Activated CD8-positive, alpha-beta memory T cell treated with anti-CD3 and anti-CD28 coated beads, Interleukin-2, amount 50 U/mL, for 4 hours (primary cell): ENCODE results near the gene SPAG7.

Experiments
- DNase-seq: peaks from one replicate; pipeline ENCODE4 v3.0.0-alpha.2; 2020

Gene SPAG7

DNA sequence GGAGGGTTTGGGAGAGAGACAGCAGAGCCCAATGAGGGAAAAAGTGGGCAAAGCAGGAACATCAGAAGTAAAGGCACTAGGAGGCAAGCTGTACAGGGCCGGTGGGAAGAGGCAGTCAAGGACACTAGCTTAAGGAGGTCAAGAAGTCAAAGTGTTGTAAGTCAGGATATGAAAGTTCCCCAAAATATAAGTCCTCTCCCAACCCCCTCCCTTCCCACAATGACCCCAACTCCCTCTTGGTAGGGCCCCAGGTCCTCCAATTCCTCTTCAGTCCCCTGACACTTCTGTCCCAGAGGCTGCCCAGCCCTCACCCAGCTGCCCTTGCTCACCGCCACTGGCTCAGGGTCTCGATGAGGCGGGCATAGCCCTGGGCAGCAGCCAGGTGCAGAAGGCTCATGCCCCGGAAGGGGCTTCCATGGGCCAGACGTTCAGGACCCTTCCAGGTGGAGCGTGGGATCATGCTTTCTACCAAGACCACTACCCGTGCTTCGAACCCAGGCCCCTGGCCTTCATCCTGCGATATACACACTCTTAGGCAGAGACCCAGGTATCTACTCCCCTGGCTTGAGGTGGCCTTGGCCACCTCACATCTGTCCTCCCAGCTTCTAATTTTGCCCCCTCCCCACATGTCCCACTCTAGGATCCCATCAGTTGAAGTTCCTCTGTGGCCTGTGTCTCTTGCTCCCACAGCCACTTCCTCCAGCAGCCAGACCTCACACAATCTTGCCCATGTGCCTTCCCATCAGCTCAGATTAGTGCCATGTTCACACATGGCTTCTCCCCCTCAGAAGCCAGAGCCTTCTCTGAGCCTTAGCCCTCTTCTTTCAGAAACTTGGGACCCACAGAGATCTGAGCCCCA lies 5.9 kb upstream of the SPAG7 start:
- no peak for DNase-seq

DNA sequence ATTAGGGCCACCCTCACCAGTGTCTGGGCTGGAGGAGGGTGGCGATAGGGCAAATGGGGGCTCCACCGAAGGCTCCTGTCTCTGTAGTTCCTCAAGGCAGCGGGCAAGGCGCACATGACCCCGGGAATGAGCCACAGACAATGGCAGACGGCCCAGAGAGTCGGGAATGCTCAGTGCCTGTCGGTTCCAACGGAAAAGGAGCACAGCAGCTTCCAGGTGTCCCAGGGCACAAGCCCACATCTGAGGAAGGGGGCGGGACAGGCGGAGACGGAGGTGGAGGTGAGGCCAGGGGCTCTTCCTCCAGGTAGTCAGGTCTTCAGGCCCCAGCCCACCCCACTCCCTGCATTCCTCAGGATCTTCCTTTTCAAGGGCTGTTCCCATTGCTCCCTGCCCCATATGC lies 5.1 kb upstream of the SPAG7 start:
- no peak for DNase-seq

DNA sequence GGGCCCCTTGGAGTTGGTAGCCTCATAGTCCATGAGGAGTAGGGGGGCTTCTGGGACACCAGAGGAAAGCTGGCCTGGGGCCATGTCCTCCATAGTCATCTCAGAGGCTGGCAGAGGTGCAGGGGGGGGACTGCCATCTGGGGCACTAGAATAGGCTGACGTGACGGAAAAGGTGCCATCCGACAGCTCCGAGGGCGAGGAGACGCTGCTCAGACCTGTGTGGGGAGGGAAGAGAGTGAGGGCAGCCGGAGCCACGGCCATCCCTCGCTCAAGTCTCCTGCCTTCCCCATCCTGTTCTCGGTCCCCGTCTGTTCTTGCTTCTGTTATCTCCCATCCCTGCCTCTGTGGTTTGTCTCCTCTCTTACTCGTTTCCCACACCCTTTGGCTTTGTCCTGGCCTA lies 4.7 kb upstream of the SPAG7 start:
- no peak for DNase-seq

DNA sequence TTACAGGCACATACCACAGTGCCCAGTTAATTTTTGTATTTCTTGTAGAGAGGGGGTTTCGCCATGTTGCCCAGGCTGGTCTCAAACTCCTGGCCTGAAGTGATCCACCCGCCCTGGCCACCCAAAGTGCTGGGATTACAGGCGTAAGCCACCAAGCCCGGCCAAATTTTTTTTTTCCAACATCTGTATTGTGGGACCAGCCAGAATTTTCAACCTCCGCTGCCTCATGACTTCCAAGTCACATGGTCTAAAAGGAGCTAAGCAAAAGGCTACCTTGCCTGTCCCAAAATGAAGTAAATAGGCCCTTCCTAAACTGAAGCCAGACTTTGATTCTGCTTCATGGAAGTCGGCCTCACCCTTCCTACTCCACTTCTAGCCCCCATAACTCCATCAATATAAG lies 4.2 kb upstream of the SPAG7 start:
- no peak for DNase-seq

DNA sequence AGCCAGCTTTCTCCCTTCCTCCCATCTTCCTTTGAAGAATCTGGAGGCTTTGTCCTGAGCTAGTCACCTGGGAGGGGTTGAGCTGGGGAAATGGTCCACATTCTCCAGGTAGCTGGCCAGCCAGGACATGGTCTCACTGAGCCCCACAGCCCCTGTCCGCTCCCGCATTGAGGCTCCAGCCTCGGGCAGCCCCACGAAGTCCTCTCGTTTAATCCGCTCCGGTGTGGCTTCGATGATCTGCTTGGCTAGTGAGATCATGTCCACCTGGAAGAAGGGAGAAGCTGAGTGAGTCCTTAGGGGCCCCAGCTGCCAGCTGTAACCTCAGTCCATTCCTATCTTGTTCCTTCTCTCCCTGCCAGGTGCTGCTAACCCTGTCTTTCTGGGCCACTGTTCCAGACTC lies 2.7 kb upstream of the SPAG7 start:
- DNase-seq = no peak

DNA sequence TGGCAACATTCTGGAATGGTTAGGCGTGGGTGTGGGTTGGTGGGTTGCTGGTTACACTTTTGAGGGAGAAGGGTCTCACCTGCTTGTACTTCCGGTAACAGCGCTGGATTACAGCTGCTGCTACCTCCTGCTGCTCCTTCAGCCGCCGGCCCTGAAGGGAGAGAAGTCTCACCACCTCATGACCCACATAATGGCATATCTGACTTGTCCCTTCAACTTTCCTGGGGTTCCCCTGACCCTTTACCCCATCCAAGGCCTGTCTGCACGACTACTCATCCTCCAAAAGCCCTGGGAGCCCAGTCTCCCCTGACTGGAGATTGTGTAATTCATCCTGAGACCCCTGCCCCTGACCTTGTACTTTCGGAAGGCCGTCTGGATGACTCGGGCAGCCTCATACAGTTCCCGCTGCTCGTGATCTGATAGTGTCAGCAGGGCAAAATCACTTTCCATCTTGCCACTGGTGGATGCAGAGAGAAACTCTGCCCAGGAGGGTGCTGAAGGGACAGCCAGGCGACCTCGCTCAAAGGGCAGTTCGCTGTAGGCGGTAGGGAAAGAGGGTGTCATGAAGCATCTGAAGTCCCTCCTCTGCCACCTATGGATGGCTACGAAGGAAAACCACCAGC lies 2.0 kb upstream of the SPAG7 start:
- no peak for DNase-seq

DNA sequence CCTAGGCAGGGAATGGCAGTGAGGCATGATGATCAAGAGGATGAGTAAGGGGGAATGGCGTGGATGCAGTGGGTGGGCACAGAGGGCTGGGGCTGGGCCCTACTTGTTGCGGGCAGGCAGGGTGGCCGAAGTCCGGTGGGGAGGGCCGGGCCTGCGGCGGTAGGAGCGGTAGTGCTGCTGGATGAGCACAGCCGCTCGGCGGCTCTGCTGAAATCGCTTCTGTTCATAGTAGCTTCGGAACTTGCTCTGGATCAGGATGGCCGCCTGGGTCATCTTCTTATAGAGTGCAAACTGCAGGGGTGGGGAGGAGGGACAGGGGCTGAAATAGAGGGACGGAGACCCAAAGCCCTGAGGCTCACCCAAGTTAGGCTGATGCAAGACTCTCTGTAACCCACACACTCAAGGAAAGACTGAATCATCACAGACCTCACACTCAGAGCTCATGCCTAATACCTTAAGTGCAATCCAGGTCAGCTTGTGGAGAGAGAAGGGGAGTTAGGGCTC lies 1.5 kb upstream of the SPAG7 start:
- DNase-seq = no peak

DNA sequence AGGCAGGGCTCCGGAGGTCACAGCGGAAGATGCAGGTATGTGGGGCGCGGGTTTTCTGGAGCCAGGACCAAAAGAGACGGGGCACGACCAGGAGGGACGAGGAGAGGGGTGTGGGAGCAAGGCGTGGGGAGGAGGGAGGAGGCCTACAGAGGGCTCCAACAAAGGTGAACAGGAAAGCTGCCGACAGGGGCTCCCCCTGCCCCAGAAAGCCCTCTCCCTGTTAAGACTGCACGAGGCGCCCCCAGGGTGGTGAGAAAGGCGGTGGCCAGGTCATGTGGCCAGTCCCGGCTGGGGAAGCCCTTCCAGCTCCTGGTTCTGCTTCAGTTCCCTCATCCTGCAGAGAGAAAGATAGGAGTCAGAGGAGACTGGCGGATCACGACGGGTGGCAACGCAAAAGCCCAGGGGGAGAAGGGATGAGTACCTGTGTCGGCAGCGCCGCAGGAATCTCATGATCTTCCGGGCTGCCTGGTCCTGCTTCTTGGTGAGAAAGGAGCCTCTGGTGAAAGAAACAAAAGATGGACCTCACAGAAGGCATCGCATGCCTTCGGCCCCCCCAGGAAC lies 949 bp upstream of the SPAG7 start:
- no peak for DNase-seq

DNA sequence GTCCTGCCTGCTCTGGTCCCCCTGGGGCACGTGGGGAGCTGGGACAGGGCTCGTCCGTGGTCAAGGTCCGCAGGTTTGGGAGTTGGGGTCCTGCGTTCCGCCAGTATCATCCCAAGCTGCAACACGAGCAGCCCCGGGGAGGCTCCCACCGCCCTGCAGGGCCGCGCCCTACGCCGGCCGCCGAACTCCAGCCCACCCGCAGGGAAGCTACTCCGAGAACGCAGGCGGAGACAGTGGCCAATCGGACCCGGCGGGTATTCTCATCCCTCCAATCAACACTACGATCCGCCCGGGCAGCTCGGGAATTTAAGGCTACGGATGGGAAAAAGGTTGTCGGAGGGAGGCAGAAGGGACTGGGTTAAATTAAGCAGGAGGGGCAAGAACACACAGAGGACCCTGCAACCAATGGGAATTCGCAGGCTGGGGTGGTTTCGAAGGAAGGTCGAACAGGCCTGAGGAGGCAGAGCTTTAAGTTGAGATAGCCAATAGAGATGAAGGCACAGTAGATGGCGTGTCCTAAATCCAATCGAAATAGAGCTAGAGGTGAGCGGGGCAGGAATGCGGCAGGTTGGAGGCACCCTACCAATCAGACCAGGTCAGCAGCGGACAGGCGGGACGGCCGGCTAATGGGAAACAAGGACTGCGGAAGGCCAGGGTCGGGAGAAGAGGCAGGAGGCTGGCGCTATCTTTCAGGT lies 626 bp downstream of the SPAG7 start:
- DNase-seq = peak; percentile 88

DNA sequence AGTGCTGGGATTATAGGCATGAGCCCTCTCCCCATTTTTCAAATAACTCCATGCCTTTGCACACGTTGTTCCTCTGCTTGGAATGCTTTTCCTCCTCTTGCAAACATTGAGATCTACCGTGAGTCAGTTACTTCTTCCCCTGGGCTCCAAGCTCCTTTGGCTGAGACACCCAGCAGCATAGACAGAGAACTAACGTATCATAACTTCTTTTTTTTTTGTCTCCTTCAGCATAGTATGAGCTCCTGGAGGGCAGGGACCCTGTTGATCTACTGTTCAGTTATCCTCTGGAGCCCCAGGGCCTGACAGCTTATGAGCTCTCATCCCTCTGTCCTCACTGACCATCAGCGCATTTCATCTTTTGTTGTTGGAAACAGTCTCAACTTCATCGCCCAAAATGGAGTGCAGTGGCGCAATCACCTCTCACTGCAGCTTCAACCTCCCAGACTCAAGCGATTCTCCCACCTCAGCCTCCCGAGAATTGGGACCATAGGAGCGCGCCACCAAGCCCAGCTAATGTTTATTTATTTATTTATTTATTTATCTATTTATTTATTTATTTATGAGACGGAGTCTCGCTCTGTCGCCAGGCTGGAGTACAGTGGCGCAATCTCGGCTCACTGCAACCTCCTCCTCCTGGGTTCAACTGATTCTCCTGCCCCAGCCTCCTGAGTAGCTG lies 2.2 kb downstream of the SPAG7 start:
- no peak for DNase-seq

DNA sequence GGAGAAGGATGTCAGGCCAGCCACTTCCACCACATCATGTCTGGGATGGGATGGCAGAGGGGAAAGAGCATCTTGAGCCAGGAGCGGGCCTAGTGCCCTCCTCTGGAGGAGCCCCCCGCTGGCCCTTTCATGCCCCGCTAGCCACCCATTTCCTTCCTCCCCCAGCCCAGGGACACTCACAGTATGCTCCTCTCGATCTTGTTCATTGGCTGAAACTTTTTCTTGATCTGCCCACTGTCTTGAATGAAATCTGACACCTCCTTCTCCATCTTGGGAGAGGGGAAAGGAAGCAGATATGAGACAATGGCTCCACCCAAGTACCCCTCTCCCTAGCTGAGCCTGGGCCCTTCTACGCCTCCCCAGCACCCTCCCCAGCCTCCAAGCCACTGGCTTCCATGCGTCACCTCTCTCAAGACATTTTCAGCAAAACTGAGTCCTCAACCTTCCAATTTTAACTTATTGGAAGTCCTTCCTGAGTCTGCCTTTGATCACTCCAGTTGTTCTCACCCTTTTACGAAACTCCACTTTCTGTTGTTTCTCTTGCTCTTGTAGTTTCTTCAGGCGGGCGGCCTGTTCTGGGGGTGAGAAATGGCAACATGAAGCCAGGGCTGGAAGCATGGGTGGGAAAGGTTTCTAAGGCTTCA lies 7.2 kb downstream of the SPAG7 start:
- DNase-seq = no peak

DNA sequence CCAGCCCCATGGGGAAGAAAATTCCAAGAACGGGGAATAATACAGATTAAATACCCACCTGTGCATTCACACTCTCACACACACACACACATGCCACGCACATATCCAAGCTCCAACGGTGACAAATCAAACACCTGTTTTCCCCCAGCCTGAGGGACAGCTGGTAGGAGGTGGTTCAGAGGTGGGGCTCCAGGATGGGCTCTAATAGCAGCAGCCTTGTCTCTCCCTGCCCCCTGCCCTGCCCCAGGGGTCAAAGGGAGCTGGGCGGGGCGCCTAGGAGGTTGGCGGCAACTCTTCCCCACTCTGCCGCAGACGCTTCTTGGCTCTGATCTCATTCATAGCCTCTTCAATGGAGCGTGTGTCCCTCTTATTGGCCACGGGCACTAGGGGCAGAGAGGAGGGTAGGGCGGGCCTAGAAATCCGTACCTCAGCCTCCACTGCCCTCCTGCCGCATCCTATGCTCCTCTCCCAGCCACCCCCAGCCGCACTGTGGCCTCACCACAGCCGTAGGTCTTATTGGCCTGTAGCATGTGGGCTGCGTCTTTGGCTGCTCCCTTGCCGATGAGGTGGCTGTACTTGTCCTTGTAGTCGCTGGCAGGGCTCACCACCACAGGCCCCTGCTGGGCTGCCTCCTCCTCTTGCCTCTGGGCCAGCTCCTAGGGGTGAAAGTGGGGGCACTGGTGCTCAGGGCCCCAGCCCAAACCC lies 8.2 kb downstream of the SPAG7 start:
- no peak for DNase-seq

DNA sequence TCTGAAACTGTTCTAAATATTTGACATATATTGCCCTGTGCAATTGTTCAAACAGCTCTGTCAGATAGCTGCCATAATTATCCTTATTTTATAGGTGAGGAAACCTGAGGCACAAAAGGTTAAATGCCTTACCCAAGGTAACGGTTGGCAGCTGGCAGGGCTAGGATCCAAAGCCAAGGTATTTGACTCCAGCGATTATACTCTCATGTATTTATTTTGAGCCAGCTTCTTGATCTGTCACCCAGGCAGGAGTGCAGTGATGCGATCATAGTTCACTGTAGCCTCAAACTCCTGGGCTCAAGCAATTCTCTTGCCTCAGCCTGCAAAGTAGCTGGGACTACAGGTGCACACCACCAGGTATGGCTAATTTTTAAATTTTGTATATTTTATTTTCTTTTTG lies 9.5 kb downstream of the SPAG7 start:
- no peak for DNase-seq

DNA sequence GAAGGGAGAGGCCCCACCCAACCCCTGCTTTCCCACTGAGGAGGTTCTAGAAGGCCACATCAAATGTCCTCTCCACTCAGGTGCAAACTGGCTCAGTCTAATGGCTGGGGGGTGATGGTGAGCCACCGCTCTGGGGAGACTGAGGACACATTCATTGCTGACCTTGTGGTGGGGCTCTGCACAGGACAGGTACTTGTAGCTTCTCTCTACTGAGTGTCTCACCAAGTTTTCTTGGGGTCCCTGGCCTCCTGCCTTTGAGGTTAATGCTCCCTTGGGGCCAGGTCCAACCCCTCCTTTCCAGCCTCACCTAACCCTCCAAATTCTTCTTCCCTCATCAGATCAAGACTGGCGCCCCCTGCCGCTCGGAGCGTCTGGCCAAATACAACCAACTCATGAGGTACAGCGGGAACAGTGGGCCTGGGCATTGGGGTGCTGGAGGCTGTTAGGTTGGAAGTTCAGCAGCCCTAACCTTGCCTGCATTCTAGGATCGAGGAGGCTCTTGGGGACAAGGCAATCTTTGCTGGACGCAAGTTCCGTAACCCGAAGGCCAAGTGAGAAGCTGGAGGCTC lies 11.0 kb downstream of the SPAG7 start:
- peak; percentile 51 for DNase-seq

DNA sequence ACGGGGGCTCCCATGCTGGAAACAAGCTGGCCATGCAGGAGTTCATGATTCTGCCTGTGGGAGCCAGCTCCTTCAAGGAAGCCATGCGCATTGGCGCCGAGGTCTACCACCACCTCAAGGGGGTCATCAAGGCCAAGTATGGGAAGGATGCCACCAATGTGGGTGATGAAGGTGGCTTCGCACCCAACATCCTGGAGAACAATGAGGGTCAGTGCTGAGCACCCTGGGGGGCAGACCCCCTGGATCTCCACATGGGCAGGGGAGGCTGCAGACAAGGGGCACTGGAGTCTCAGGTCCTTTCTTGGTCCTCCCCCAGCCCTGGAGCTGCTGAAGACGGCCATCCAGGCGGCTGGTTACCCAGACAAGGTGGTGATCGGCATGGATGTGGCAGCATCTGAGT lies 12.5 kb downstream of the SPAG7 start:
- no peak for DNase-seq

DNA sequence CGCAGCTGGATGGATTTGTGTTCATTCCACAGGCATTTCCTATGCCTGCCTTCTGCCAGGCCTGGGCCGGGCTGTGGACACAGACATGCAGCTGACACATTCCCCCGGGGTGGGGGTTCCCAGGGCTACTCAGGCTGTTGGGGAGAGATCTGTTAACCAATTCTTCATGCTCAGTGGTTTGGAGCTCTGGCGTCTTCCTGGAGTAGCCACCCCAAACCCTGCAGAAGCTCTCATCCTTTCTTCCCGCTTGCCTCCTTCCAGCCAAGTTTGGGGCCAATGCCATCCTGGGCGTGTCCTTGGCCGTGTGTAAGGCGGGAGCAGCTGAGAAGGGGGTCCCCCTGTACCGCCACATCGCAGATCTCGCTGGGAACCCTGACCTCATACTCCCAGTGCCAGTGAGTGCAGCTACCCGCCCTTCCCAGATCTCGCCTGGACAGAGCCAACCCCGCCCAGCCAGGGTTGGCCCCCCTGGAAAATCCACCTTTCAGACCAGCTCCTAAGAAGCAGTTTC lies 14.1 kb downstream of the SPAG7 start:
- no peak for DNase-seq

DNA sequence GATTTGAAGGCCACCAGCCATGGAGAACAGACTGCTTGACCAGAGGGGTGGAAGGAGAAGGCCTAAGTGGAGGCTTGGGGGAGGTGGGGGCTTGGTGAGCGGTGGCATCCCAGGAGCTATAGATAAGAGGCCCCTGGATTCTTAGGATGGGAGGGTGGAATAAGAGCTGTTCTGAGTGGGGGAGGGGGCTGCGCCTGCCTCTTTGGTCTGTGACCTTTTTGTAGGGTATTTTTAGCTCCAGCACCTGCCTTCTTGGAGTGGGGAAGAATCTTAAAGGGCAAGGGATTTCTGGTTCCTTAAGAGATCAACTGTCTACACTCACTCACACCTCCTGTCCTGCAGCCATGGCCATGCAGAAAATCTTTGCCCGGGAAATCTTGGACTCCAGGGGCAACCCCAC lies 16.1 kb downstream of the SPAG7 start:
- no peak for DNase-seq

DNA sequence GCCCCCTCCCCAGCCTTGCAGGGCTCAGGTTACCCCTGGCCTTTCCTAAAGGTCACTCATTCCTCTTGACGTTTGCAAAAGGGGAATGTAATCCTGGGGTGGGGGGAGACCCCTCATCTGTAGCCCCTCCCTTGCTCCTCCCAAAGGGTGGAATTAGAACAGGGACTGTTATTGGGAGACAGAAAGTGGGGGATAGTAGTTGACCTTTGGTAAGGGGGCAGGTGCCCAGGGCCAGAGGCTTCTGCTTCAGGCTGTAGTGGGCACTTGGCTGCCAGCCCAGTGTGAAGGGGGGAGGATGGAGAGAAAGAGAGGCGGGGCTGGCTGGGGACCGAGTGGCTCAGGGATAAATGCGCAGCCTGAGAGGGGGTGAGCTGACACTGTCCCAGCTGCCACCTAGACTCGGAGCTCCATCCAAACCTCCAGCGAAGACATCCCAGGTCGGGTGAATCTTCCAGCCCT lies 16.8 kb downstream of the SPAG7 start, which contains the start of gene ENO3:
ENO3 (plus strand) TSS at position 374 of the 459 bp plus-strand sequence. CDS start 711 bp downstream, outside the sequence.
- DNase-seq = no peak

DNA sequence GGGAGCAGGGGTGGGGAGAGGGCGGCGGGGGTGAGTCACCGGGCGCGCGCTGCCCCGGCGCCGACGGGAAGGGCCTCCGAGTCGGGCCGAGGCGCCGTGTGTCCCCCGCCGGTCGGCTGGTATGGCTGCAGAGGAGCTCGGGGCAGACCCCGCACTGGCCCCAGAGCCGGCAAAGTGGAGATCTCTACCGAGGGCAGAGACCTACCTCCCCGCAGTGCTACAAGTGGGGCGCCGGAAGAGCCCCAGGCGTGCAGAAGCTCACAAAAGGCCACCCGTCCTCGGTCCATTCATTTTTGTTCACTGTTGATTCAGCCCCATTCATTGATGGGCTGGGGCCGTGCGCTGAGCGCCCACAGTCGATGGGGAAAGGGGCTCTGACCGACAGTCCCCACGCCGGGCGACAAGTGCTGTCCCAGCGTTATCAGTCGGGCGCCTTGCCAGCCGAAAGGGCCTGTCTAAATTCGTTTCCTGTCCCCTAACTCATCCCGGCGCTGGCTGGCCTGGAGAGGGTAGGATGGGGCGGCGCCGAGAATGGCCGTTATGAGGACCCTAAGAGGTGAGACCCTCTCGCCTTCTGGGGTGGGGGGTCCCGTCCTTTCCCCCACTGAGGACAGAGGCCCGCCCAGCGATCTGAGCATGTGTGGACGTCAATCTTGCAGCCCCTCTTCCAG lies 17.4 kb downstream of the SPAG7 start:
- peak; percentile 70 for DNase-seq
